Superior temporal gyrus (tissue), 1 donor: ENCODE measurements around the gene DMRTC2.
"Not testable (repeated sequence)": the region's sequence is repeated elsewhere in the genome, so short reads cannot be mapped to it uniquely, and the experiment has no call there.

Experiments used
- DNase-seq: peaks from one replicate; pipeline ENCODE4 v3.0.0-alpha.2; 2016; ENCODE audit errors: extremely low spot score

The DMRTC2 gene

DNA sequence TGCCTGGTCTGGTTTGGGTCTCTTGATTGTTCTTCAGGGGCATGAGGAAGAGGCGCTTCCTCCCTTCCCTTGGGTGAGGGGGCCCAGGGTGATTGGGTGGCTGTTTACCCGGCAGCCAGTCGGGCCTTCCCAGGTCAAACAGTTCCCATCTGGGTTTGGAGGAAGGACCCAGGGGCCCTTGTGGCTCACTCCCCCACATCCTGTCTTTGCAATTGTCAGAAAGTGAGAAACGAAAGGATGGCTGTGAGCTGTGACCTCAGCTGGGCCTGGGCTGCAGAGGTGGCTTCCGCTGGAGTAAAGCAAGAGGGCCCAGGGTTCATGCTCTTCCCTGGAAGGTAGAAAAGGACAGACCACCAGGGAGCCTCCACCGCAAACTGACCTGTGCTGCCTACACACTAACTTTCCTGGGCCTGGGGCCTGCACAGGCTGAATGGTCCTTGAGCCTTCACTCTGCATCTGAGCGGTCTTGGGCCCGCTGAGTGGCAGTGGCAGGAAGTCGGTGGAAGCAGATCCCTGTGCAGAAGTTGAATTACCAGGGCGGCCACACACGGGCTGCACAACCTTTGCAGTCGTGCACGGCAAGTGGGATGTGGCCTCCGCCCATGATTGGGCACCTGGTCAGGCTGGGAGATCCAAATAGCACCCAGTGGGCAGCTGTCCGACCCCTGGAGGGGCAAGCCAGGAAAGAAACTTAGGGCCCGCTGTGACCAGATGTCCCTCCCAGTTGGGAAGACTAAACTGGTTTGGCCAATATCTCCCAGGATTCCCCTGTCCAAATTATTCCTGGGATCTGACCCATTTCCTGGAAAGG, 26.9 kb downstream of the DMRTC2 start:
- no peak for DNase-seq

GRCh38 chr19:41872384-41872774, 27.5 kb downstream of the DMRTC2 start:
- DNase-seq, result no peak

DNA sequence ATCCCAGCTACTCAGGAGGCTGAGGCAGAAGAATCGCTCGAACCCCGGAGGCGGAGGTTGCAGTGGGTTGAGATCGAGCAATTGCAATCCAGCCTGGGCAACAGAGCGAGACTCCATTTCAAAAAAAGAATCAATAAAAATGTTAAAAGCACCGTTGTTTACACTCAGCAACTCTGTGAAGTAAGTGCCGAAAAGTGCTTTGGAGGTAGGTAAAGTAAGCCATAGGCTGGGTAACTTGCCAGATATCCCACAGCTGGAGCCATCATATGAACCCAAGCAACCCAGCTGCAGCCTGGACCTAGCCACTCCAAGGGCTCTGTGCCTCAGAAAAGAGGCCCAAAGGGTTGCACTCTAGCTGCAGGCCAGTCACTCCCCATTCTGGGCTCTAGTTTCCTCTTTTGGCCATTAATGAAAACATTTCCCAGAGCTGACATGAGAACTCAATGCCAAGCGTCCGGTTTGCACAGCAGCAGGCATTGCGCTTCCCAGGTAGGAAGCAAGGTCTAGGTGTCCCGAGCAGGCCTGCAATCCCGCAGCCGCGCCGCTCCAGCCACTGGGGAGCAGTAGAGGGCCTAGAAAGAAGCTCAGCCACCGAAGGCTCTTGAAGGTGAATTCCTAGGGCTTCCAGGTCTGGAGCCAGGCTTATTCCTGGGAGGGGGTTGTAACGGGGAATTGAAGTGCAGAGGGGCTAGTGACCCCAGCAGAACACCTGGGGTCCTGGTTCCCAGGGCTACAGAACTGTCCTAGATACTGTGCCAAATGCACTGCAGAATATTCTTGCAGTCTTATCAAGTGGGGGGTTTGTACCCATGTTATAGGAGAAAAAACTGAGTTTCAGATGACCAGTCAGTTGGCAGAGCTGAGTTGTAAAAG, 28.2 kb downstream of the DMRTC2 start:
- DNase-seq, result peak; percentile 70

DNA sequence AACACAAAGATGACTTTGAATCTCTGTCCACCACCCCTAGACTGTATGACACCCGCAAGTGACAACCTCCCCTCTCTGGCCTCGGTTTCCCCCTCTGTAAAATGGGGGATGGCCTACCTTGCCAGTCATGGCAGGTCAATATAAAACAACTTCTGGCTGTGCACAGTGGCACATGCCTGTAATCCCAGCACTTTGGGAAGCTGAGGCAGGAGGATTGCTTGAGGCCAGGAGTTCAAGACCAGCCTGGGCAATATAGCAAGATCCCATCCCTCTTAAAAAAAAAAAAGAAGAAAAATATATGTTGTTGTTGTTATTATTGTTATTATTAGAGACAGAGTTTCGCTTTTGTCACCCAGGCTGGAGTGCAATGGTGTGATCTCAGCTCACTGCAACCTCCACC, 31.1 kb downstream of the DMRTC2 start:
- not testable (repeated sequence) for DNase-seq

- no peak for DNase-seq
Measured at GRCh38 chr19:41876847-41877832, 32.3 kb downstream of the DMRTC2 start, which contains the start of gene CD79A. CD79A (plus strand) TSS chr19:41877279; CDS start chr19:41877305, 26 bp downstream.

GRCh38 chr19:41877916-41878905, 33.4 kb downstream of the DMRTC2 start:
- DNase-seq, result no peak

- DNase-seq, result no peak
Measured at GRCh38 chr19:41879080-41879479, 34.2 kb downstream of the DMRTC2 start.

DNA sequence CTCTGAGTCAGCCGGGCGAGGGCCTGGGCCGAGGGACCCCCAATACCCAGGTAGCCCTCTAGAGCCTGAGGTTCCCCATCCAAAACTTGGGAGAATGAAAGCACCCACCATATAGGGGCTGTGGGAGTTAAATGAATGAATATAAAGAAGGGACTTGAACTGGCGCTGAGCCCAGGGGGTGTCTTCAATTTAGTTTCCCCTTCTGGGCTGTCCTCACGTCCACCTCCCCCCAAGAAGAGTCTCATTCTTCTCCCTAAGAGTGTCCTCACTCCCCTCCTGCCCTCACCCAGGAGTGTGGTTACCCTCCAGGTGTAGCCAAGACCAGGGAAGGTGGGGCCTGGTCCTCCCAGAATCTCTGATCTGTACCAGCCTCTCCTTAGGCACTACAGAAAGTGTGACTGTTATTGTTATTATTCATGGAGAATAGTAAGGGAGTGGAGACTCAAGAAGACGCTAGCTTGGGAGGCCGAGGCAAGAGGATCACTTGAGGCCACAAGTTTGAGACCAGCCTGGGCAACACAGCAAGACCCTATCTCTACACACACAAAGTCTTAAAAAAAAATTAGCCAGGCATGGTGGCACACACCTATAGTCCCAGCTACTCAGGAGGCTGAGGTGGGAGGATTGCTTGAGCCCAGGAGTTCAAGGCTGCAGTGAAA, 35.0 kb downstream of the DMRTC2 start:
- DNase-seq, result no peak

- no peak for DNase-seq
Measured at GRCh38 chr19:41880329-41880708, 35.5 kb downstream of the DMRTC2 start.

DNA sequence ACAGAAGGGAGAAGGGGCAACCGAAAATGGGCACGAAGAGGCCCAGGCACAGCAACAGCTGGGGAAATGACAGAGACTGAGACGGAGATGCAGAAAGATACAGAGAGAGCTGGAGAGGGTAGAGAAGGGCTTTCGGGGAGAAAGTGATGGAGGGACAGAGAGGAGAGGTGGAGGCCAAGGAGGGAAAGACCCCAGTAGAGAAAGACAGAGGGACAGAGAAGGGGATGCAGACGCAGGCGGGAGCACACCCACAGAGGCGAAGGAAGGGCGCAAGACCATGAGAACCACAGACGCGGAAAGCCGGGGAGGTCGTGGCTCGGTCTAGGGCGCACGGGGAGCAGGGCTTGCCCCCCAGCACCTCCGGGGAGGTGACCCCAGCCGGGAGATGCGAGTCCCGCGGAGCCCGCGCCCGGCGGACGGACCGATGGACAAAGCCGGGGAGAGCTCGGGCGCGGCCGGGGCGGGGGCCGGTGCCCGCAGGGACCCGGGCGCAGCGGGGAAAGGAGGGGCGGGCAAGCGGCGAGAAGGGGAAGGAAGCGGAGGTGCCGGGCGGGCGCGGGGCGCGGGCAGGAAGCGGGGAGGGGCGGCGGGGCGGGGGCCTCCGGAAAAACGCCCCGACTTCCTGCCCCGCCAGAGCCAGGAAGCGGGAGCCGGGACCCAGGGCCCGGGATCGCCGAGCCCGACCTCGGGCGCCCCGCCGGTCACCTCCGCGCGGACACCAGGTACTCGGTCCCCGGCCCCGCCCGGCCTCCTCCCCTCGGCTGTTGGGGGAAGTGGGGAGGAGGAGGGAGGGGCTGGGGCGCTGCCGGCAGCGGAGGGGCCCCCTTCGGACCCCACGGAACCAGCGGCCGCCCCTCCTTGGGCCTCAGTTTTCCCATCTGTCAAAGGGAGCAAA, 38.0 kb downstream of the DMRTC2 start, which contains the start of gene ARHGEF1:
Gene ARHGEF1, plus strand, starts transcription at position 617 of the 895 bp plus-strand sequence. CDS start 4,899 bp downstream, outside the sequence.
- no peak for DNase-seq

- DNase-seq, result no peak
Measured at GRCh38 chr19:41883463-41883820, 38.6 kb downstream of the DMRTC2 start.

- peak; percentile 96 for DNase-seq
Measured at GRCh38 chr19:41883821-41884733, 39.2 kb downstream of the DMRTC2 start.

DNA sequence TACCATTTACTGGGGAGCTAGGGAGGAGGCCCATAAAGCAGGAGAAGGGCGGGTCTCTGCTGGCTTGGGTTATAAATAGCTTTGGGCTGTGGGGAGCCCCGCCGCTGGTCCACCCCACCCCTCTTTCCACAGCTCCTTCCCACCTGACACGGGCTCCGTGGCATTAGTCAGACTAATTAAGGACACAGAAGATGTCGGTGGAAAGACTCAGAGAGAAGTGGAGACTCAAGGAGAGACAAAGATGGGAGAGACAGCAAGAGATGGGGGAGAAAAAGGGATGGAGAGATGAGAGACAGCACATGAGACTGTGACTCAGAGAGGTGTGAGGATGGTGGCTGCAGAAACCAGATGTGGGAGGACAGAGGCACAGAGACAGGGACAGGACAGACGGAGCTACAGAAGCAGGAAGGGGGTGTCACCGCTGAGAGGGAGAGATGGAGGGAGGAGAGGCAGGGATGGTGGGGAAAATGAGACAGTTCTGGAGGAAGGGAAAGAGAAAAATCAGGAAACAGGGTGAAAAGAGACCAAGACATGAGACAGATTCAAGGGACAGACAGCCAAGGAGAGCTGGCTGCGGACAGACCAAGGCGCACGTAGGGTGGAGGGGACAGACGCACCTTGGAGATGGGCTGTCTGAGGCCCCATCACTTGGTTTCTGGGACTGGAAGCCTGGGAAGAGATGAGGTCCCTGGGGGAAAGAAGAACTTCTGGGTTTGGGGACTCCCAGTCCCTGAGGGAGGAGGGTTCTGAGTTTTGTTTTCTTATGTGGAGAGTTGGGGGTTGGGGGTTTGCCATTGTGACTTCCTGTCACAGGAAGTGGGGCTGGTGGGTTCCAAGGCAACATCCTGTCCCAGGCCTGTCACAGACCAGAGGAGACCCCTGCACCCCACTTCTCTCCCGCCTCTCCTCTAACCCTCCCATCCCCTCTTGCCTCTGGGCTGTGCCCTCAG, 42.2 kb downstream of the DMRTC2 start:
- no peak for DNase-seq

- DNase-seq, result peak; percentile 67
Measured at GRCh38 chr19:41887711-41888382, 43.0 kb downstream of the DMRTC2 start.

DNA sequence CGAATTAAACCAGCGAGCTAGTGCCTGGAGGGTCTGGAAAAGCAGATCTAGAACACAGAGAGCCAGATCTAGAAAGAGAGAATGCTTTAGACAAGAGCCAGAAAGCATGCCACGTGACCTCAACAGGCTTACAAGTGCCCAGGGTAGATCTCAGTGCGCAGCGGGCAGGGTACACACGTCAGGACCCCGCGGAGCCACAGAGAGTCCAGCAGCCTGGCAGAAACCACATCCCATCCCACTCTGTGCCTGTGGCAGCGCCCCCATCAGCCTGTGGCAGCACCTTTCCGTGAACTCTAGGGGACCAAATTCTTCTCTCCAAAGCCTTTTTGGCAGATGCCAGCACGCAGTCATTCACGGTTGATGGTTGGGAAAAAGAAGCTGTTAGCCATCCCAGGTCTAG, 44.1 kb downstream of the DMRTC2 start:
- DNase-seq, result no peak

DNA sequence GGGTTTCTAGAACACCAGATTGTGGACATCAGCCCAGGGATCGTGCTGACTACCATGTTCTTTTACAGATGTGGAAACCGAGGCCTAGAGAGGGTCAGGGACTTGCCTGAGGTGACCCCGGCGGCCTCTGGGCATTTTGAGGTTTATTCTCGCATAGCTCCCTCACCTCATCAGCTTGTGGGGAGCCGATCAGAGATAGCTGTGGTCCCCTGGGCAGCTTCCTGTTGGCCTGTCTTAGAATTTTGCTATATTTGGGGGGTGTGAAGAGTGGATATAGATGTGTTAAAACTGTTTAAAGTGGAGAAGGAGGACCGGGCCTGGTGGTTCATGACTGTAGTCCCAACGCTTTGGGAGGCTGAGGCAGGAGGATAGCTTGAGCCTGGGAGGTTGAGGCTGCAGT, 45.1 kb downstream of the DMRTC2 start:
- DNase-seq, result no peak
